Parathyroid adenoma (tissue), 2 donors: Measurements from ENCODE around the gene CPT1B.
A peak's percentile ranks its signal among the peaks of the same experiment; 100 is the strongest.
"Not testable (repeated sequence)": the region's sequence is repeated elsewhere in the genome, so short reads cannot be mapped to it uniquely, and the experiment has no call there.

ENCODE experiments used
- H2AFZ ChIP-seq: fragments of 300-600 bp; sonication (generic); one replicate; pipeline ENCODE4 v1.7.0; 2017; ENCODE audit warnings: antibody characterized with exemption, mild to moderate bottlenecking
- H3K27ac ChIP-seq: fragments of 300-600 bp; sonication (generic); one replicate; pipeline ENCODE4 v1.7.0; 2017
- H3K27me3 ChIP-seq: fragments of 300-600 bp; sonication (generic); one replicate; pipeline ENCODE4 v1.7.0; 2017; ENCODE audit warnings: low read length; ENCODE audit not compliant: control insufficient read depth, insufficient read depth
- H3K36me3 ChIP-seq: fragments of 300-600 bp; sonication (generic); one replicate; pipeline ENCODE4 v1.7.0; 2017; ENCODE audit warnings: low read length; ENCODE audit not compliant: control insufficient read depth, insufficient read depth
- H3K4me1 ChIP-seq: fragments of 300-600 bp; sonication (generic); one replicate; pipeline ENCODE4 v1.7.0; 2017; ENCODE audit warnings: control low read depth
- H3K4me2 ChIP-seq: fragments of 300-600 bp; sonication (generic); one replicate; pipeline ENCODE4 v1.7.0; 2017; ENCODE audit warnings: low read length
- H3K4me3 ChIP-seq: fragments of 300-600 bp; sonication (generic); one replicate; pipeline ENCODE4 v1.7.0; 2017; ENCODE audit warnings: low read depth, low read length
- H3K79me2 ChIP-seq: fragments of 300-600 bp; sonication (generic); one replicate; pipeline ENCODE4 v1.7.0; 2017; ENCODE audit warnings: control low read depth
- H3K9ac ChIP-seq: fragments of 300-600 bp; sonication (generic); one replicate; pipeline ENCODE4 v1.7.0; 2017; ENCODE audit warnings: mild to moderate bottlenecking
- H3K9me3 ChIP-seq: fragments of 300-600 bp; sonication (generic); one replicate; pipeline ENCODE4 v1.7.0; 2017; ENCODE audit warnings: low read length; ENCODE audit not compliant: control insufficient read depth
- TF ChIP-seq, protein P1 (sequence below): fragments of 300-600 bp; sonication (generic); IDR thresholded peaks from one replicate; pipeline ENCODE4 v1.7.0; 2017; ENCODE audit warnings: antibody characterized with exemption, mild to moderate bottlenecking
- donor health status: primary hyperparathyroidism.

The CPT1B gene

DNA sequence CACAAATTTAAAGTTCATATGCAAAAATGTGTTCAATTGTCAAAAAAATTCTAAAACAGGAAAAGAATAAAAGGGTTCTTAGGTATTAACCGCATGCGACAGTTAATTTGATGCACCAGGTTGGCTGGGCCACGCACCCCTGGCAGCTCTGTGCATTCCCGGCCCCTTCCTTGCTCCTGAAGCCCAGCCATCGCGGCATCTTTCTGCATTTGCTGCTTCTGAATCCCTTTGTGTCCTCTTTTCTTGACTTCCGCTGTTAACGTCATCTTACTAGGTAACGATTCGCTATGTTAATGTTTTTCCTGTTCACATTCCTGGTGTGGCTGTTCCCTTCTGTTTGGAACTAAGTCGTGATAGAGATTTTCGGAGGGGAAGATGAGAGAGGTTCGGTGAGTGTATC is 40.5 kb downstream of the CPT1B start:
- Histone ChIP-seq H3K36me3 (no peaks in the 10 kb centered on the region), H3K4me3 (no peak overlapping the region), H3K9ac (no peak overlapping the region), H3K4me2 (no peak overlapping the region), H3K4me1 (peaks cover 4% of the 10 kb centered on the region), H3K79me2 (no peaks in the 10 kb centered on the region), H3K27ac (peak overlapping the region; percentile 39), H3K27me3 (no peaks in the 10 kb centered on the region), H2AFZ (no peak overlapping the region), H3K9me3 (no peaks in the 10 kb centered on the region)
- TF ChIP-seq, protein P1, sequence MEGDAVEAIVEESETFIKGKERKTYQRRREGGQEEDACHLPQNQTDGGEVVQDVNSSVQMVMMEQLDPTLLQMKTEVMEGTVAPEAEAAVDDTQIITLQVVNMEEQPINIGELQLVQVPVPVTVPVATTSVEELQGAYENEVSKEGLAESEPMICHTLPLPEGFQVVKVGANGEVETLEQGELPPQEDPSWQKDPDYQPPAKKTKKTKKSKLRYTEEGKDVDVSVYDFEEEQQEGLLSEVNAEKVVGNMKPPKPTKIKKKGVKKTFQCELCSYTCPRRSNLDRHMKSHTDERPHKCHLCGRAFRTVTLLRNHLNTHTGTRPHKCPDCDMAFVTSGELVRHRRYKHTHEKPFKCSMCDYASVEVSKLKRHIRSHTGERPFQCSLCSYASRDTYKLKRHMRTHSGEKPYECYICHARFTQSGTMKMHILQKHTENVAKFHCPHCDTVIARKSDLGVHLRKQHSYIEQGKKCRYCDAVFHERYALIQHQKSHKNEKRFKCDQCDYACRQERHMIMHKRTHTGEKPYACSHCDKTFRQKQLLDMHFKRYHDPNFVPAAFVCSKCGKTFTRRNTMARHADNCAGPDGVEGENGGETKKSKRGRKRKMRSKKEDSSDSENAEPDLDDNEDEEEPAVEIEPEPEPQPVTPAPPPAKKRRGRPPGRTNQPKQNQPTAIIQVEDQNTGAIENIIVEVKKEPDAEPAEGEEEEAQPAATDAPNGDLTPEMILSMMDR: no peak

DNA sequence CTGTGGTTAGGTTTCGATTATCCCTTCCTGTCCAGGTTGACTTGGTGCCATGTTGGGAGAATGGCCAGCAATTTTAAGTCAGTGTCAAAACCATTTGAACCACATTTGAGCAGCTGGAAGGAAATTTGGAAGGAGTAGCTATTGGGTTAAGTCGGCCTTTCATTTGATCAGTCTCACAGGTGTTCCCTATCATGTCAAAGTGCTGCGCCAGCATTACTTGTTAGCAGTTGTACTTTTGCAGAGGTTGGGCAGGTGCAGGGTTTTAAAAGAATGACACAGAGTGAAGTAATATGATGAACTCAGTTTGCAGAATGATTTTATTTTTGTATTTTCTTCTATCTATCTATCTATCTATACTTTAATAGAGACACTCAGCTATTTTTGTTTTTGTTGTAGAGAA is 42.0 kb downstream of the CPT1B start:
- no peaks in the 10 kb centered on the region for H3K27me3 ChIP-seq

DNA sequence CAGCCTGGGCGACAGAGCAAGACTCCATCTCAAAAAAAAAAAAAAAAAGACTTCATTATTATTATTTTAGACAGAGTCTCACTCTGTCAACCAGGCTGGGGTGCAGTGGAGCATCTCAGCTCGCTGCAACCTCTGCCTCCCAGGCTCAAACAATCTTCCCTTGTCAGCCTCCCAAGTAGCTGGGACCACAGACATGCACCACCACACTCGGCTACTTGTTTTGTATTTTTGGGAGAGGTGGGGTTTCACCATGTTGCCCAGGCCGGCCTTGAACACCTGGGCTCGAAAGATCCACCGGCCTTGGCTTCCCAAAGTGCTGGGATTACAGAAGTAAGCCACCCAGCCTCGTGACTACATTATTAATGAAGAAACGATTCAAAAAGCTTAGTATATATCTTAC is 43.1 kb downstream of the CPT1B start:
- Histone ChIP-seq H3K27me3 (no peaks in the 10 kb centered on the region), H3K9ac (no peak overlapping the region), H3K36me3 (no peaks in the 10 kb centered on the region), H3K27ac (no peak overlapping the region), H3K9me3 (no peaks in the 10 kb centered on the region), H3K4me3 (no peak overlapping the region), H2AFZ (no peak overlapping the region), H3K79me2 (no peaks in the 10 kb centered on the region), H3K4me2 (no peak overlapping the region), H3K4me1 (peaks cover 4% of the 10 kb centered on the region)
- TF ChIP-seq, protein P1: no peak

More for the DNA sequence above, 42.0 kb downstream of the CPT1B start:
- peak overlapping the region; percentile 9 for H3K4me2 ChIP-seq
- H3K4me1 ChIP-seq: peaks cover 4% of the 10 kb centered on the region
- H3K36me3 ChIP-seq: no peaks in the 10 kb centered on the region
- no peak overlapping the region for H3K4me3 ChIP-seq
- no peak overlapping the region for H3K9ac ChIP-seq
- H3K27ac ChIP-seq: no peak overlapping the region
- no peaks in the 10 kb centered on the region for H3K79me2 ChIP-seq
- H2AFZ ChIP-seq: no peak overlapping the region
- TF ChIP-seq, protein P1: no peak
- no peaks in the 10 kb centered on the region for H3K9me3 ChIP-seq

DNA sequence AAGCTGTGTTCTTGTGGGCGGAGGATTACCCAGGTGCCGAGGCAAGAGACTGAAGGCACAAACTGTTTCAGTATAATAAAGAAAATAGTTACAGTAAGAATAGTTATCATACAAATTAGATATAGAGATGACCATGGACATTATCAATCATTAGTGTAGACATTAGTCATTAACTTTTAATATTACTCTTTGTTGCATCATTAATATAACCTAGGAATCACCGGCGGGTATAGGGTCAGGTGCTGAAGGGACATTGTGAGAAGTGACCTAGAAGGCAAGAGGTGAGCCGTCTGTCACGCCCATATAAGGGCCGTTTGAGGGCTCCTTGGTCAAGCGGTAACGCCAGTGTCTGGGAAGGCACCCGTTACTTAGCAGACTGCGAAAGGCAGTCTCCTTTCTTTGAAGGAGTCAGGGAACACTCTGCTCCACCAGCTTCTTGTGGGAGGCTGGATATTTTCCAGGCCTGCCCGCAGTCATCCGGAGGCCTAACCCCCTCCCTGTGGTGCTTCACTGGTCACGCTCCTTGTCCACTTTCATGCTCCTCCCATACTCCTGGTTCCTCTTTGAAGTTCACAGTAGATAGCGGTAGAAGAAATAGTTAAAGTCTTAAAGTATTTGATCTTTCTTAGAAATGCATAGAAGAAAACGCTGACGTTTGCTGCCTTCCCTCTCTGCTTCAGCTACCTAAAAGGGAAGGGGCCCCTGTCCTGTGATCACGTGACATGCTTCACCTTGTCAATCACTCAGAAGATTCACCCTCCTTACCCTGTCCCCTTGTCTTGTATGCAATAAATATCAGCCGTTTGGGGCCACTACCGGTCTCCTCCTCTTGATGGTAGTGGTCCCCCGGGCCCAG is 44.1 kb downstream of the CPT1B start:
- Histone ChIP-seq H3K4me3 (peak overlapping the region; percentile 22), H3K27ac (peak overlapping the region; percentile 75), H3K4me2 (peak overlapping the region; percentile 51), H2AFZ (peak overlapping the region; percentile 54)
- H3K4me1 ChIP-seq, H3K27me3 ChIP-seq, H3K79me2 ChIP-seq, H3K9ac ChIP-seq, H3K9me3 ChIP-seq, H3K36me3 ChIP-seq: not testable (repeated sequence)

DNA sequence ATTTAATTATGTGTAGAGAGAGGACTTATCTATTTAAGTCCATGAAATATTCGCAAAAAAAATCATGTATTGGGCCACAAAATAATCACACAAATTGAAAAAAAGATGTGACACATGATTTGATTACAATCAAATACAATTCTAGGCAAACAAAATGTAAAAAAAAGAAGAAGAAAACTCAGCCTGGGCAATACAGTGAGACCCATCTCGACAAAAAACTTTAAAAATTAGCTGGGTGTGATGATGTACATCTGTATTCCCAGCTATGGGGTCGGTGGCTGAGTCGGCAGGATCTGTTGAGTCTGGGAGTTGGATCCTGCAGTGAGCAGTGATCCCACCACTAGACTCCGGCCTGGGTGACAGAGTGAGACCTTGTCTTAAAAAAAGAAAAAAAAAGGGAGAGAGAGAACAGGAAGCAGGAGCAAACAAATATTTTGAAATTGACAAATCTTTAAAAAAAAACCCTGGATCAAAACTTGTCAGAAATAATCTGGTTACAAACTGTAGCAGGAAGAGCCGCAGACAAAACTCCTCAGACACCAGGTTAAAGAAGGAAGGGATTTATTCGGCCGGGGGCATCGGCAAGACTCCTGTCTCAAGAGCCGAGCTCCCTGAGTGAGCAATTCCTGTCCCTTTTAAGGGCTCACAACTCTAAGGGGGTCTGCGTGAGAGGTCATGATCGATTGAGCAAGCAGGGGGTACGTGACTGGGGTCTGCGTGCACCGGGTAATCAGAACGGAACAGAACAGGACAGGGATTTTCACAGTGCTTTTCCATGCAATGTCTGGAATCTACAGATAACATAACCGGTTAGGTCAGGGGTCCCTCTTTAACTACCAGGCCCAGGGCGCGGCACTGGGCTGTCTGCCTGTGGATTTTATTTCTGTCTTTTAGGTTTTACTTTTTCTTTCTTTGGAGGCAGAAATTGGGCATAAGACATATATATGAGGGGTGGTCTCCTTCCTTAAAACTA is 45.1 kb downstream of the CPT1B start:
- Histone ChIP-seq H3K27me3 (no peaks in the 10 kb centered on the region), H3K79me2 (no peaks in the 10 kb centered on the region), H3K36me3 (no peaks in the 10 kb centered on the region), H3K27ac (peak overlapping the region; percentile 88), H3K4me2 (peak overlapping the region; percentile 35), H3K9ac (no peak overlapping the region), H2AFZ (no peak overlapping the region), H3K4me3 (no peak overlapping the region), H3K9me3 (no peaks in the 10 kb centered on the region), H3K4me1 (peaks cover 4% of the 10 kb centered on the region)
- TF ChIP-seq, protein P1: no peak
